Gastrocnemius medialis (tissue), 4 donors: ENCODE measurements around the gene PADI6. TPM values are rescaled to one million over a fixed set of nuclear protein-coding genes. Genes with fewer than 3 reads are reported as not detected.

Experiments used
- ATAC-seq, 2 donors: fragments of 150-250 bp; one replicate each; pipeline ENCODE4 v1.9.1; 2016
- DNase-seq, 2 donors: peaks; one replicate each; pipeline ENCODE4 v3.0.0-alpha.2; 2019
- H3K27ac ChIP-seq, 4 donors: fragments of 200-600 bp; sonication (generic); 1 replicate in 1 of 4; 2 replicates in 3 of 4; pipeline ENCODE4 v1.5.1; 2016 to 2018; ENCODE audit warnings: mild to moderate bottlenecking in 2 of 4, moderate library complexity in 1 of 4
- H3K27me3 ChIP-seq, 3 donors: fragments of 200-600 bp; sonication (generic) in 2 of 3; 1 replicate in 1 of 3; 2 replicates in 2 of 3; pipeline versions ENCODE4 v1.5.1 to v1.6.0; 2016 to 2019; ENCODE audit warnings: mild to moderate bottlenecking in 1 of 3, moderate library complexity in 1 of 3
- H3K36me3 ChIP-seq, 2 donors: fragments of 200-600 bp; sonication (generic) in 1 of 2; one replicate each; pipeline ENCODE4 v1.5.1; 2017 to 2018
- H3K4me1 ChIP-seq, 2 donors: fragments of 200-600 bp; sonication (generic) in 1 of 2; one replicate each; pipeline ENCODE4 v1.5.1; 2016 to 2017; ENCODE audit warnings: mild to moderate bottlenecking in 2 of 2
- H3K4me3 ChIP-seq, 4 donors: fragments of 200-600 bp; sonication (generic) in 3 of 4; 1 replicate in 1 of 4; 2 replicates in 3 of 4; pipeline ENCODE4 v1.5.1; 2016 to 2019; ENCODE audit warnings: mild to moderate bottlenecking in 2 of 4
- H3K9me3 ChIP-seq, 3 donors: fragments of 200-600 bp; sonication (generic) in 2 of 3; 1 replicate in 1 of 3; 2 replicates in 2 of 3; pipeline ENCODE4 v1.5.1; 2016 to 2019
- CTCF ChIP-seq, 5 experiments: fragments of 450-650 bp in 3 of 5; fragments of 200-600 bp in 2 of 5; sonication (generic) in 2 of 5; IDR thresholded peaks in 4 of 5; conservative IDR thresholded peaks in 1 of 5; 1 replicate in 4 of 5; 2 replicates in 1 of 5; pipeline ENCODE4 v1.5.1; 2016 to 2019; ENCODE audit warnings: antibody characterized with exemption in 5 of 5, mild to moderate bottlenecking in 3 of 5, moderate library complexity in 3 of 5
- POLR2A ChIP-seq, 2 donors: fragments of 450-650 bp; IDR thresholded peaks; one replicate each; pipeline ENCODE4 v1.6.1; 2017; ENCODE audit warnings: antibody characterized with exemption in 2 of 2, mild to moderate bottlenecking in 2 of 2, moderate library complexity in 2 of 2
- in situ Hi-C, 4 donors: fragments of 200-750 bp; cut with MboI; loops; one replicate each; pipeline versions ENCODE4 v1.15.0 to v1.8.0; 2017; ENCODE audit warnings: low sequenced_read_pairs in 4 of 4
- intact Hi-C: fragments of 100-400 bp; cut with DNase I; formaldehyde crosslinking; loops from one replicate; pipeline ENCODE4 v1.15.1; 2023; ENCODE audit warnings: low total_unique reads
- total RNA-seq, 4 donors: library from RNA; depleted of rRNA; stranded (reverse); fragments of >200 nt; gene quantifications; one replicate each; pipeline versions ENCODE4 v1.1.0 to v1.2.3, GENCODE V29; 2016

PADI6 gene
- total RNA-seq, 4 donors from 2014 or later = not detected

DNA sequence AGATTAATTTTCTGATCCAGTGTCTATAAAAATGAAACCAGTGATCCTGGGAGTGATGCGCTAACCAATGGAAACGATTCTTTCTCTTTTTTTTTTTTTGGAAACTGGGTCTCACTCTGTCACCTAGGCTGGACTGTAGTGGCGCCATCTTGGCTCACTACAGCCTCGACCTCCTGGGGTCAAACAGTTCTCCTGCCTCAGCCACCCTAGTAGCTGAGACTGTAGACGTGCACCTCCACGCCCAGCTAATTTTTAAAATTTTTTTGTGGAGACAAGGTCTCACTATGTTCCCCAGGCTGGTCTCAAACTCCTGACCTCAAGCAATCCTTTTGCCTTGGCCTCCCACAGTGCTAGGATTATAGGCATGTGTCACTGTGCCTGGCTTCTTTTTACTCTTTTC lies 70.8 kb downstream of the PADI6 start:
- Histone ChIP-seq H3K27ac (no peak overlapping the region), H3K4me1 (peaks cover 14 to 25% of the 10 kb centered on the region in 2 donors), H3K36me3 (no peaks in the 10 kb centered on the region), H3K4me3 (no peak overlapping the region), H3K9me3 (no peaks in the 10 kb centered on the region), H3K27me3 (no peaks in the 10 kb centered on the region)
- ATAC-seq = no peak
- intact Hi-C loops = no loop called here
- no peak for DNase-seq
- in situ Hi-C loops = no loop called here
- TF ChIP-seq CTCF (IDR thresholded peaks at IDR 0.05 in 4 of 5, conservative IDR thresholded peaks at IDR 0.05 in 1 of 5) = no peak
- no peak for TF ChIP-seq POLR2A (IDR thresholded peaks at IDR 0.05)

- no peak for TF ChIP-seq POLR2A (IDR thresholded peaks at IDR 0.05)
- H3K27ac ChIP-seq = peak overlapping the region in 1 of 4 donors; percentile 13
- no peaks in the 10 kb centered on the region for H3K4me1 ChIP-seq
- ATAC-seq = peak; percentile 65 to 69
- no peaks in the 10 kb centered on the region for H3K27me3 ChIP-seq
- H3K36me3 ChIP-seq = no peaks in the 10 kb centered on the region
- intact Hi-C loops = no loop called here
- DNase-seq = peak; percentile 35 to 61
- H3K4me3 ChIP-seq = no peak overlapping the region
- H3K9me3 ChIP-seq = no peaks in the 10 kb centered on the region
- in situ Hi-C loops = no loop called here
Observed at GRCh38 chr1:17447501-17447992, 75.6 kb downstream of the PADI6 start.

Other genes with a start within 250 kb of the PADI6 start
- not detected for gene PADI1, start 167.1 kb upstream of the PADI6 start, total RNA-seq
- gene PADI3, start 123.1 kb upstream of the PADI6 start, total RNA-seq = not detected
- not detected for gene PADI4, start 64.0 kb upstream of the PADI6 start, total RNA-seq
- 10 to 100 TPM in 1 of 4 donors, 1 to 10 TPM in 3; 5.7 to 11.5 (median 7.8) TPM for gene RCC2, start 67.5 kb downstream of the PADI6 start, total RNA-seq
- gene ARHGEF10L, start 167.5 kb downstream of the PADI6 start, total RNA-seq = 100 to 1,000 TPM in 1 of 4 donors, 10 to 100 TPM in 3; 21.2 to 111 (median 73.8) TPM